Tibial artery (tissue), 4 donors: ENCODE measurements around the gene INPP4A.

Experiments used
- DNase-seq, 2 donors: peaks; one replicate each; pipeline ENCODE4 v3.0.0-alpha.2; 2019
- H3K27ac ChIP-seq, 2 donors: fragments of 200-600 bp; sonication (generic) in 1 of 2; 1 replicate in 1 of 2; 2 replicates in 1 of 2; pipeline ENCODE4 v1.5.1; 2018 to 2019; ENCODE audit warnings: mild to moderate bottlenecking in 1 of 2
- H3K27me3 ChIP-seq, 2 donors: fragments of 200-600 bp; sonication (generic) in 1 of 2; one replicate each; pipeline versions ENCODE4 v1.5.1 to v1.6.0; 2016 to 2019
- H3K36me3 ChIP-seq, 3 donors: fragments of 200-600 bp; sonication (generic) in 2 of 3; one replicate each; pipeline ENCODE4 v1.5.1; 2016 to 2019; ENCODE audit warnings: mild to moderate bottlenecking in 2 of 3
- H3K4me1 ChIP-seq, 4 donors: fragments of 200-600 bp; sonication (generic) in 2 of 4; 1 replicate in 3 of 4; 2 replicates in 1 of 4; pipeline ENCODE4 v1.5.1; 2016 to 2019
- H3K4me3 ChIP-seq, 2 donors: fragments of 200-600 bp; sonication (generic) in 1 of 2; 1 replicate in 1 of 2; 2 replicates in 1 of 2; pipeline ENCODE4 v1.5.1; 2018 to 2019; ENCODE audit warnings: mild to moderate bottlenecking in 2 of 2
- H3K9me3 ChIP-seq, 3 donors: fragments of 200-600 bp; sonication (generic) in 1 of 3; one replicate each; pipeline ENCODE4 v1.5.1; 2016 to 2019
- intact Hi-C: fragments of 100-400 bp; cut with DNase I; formaldehyde crosslinking; loops from one replicate; pipeline ENCODE4 v1.15.0; 2023; ENCODE audit warnings: low total_unique reads
- TF ChIP-seq, protein P1 (sequence below), 2 experiments: fragments of 200-600 bp in 1 of 2; fragments of 450-650 bp in 1 of 2; IDR thresholded peaks; one replicate each; pipeline ENCODE4 v1.5.1; 2017 to 2019; ENCODE audit warnings: antibody characterized with exemption in 2 of 2, mild to moderate bottlenecking in 1 of 2, moderate library complexity in 1 of 2

Gene INPP4A

DNA sequence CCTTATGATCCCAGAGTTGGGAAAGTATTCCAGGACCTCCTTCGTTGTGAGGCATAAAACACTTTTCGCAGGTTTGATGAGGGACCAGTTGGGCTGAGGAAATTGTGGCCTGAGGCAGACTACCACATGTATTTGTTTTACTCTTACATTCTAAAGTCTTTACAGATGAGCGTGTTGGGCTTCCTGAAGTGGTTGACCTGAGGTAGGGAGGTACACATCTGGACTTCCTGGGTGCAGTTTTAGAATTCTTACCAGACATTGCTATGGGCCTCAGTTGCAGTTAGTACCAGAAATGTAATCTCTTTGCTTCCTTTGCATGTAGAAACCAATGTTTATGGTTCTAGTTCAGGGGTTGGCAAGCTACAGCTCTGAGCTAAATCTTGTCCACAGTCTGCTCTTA is 114.9 kb downstream of the INPP4A start:
- no peak overlapping the region for H3K4me3 ChIP-seq
- TF ChIP-seq, protein P1, sequence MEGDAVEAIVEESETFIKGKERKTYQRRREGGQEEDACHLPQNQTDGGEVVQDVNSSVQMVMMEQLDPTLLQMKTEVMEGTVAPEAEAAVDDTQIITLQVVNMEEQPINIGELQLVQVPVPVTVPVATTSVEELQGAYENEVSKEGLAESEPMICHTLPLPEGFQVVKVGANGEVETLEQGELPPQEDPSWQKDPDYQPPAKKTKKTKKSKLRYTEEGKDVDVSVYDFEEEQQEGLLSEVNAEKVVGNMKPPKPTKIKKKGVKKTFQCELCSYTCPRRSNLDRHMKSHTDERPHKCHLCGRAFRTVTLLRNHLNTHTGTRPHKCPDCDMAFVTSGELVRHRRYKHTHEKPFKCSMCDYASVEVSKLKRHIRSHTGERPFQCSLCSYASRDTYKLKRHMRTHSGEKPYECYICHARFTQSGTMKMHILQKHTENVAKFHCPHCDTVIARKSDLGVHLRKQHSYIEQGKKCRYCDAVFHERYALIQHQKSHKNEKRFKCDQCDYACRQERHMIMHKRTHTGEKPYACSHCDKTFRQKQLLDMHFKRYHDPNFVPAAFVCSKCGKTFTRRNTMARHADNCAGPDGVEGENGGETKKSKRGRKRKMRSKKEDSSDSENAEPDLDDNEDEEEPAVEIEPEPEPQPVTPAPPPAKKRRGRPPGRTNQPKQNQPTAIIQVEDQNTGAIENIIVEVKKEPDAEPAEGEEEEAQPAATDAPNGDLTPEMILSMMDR (IDR thresholded peaks at IDR 0.05), result no peak
- H3K9me3 ChIP-seq, result no peaks in the 10 kb centered on the region
- intact Hi-C loops, result no loop called here
- H3K27ac ChIP-seq, result peak overlapping the region in 1 of 2 donors; percentile 83
- no peak for DNase-seq
- peaks cover 0 to 47% (median 20%) of the 10 kb centered on the region in 4 donors for H3K4me1 ChIP-seq
- no peaks in the 10 kb centered on the region for H3K27me3 ChIP-seq
- peaks cover 20 to 50% (median 28%) of the 10 kb centered on the region in 3 donors for H3K36me3 ChIP-seq

DNA sequence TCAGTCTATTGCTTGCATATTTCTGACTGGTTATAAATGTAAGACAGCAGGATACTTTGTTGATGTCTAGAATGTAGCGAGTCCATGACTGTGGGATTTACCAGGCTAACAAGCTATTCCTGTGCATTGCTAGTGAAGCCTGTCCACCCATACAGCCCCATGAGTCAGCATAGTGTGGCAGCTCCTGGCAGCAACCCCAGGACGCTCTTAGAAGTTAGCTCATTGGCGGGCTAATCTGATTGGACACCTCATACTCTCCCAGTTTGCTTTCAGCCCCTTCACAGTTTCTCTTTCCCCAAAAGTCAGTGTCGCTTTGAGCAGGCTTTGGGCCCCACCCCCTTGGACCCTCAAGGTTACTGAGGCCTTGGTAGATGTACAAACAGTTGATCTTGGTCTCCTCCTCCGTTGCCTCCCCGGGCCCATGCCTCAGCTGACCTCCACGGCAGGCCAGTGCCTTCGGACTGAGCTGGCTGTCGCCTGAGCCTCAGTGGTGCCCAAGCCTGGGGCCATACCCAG is 115.7 kb downstream of the INPP4A start:
- intact Hi-C loops, result loop anchor here (5.0 kb wide), 1 partner anchor 47 kb away; the partner anchor contains the start of genes COA5 and UNC50
- Histone ChIP-seq H3K4me3 (peak overlapping the region; percentile 14 to 17), H3K9me3 (no peaks in the 10 kb centered on the region), H3K27ac (peak overlapping the region; percentile 83 to 86), H3K4me1 (peaks cover 0 to 47% (median 20%) of the 10 kb centered on the region in 4 donors), H3K27me3 (no peaks in the 10 kb centered on the region), H3K36me3 (peaks cover 13 to 50% (median 27%) of the 10 kb centered on the region in 3 donors)
- peak; percentile 35 to 85 for DNase-seq
- TF ChIP-seq, protein P1 (IDR thresholded peaks at IDR 0.05), result no peak

DNA sequence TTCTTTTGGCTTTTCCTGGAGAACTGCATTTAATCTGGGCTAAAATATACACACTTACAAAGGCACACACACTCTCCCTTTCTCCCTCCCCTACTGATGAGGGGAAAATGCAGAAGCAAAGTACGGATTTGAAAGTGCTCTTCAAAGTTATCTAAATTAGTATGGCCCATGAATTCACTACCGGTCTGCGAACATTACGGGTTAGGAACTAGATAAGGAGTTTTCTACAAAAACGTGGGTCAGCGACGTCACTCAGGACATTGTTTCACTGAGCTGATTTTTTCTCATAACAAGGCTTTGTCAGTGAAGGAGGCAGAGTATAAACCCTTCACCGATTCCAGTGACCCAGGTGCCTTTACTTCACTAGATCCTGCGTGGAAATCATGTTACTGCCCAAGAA is 116.4 kb downstream of the INPP4A start:
- H3K27me3 ChIP-seq, result no peaks in the 10 kb centered on the region
- H3K36me3 ChIP-seq, result peaks cover 6 to 50% (median 27%) of the 10 kb centered on the region in 3 donors
- H3K9me3 ChIP-seq, result no peaks in the 10 kb centered on the region
- intact Hi-C loops, result loop anchor here (5.0 kb wide), 1 partner anchor 46 kb away; the partner anchor contains the start of genes COA5 and UNC50
- H3K4me3 ChIP-seq, result no peak overlapping the region
- DNase-seq, result no peak
- peaks cover 0 to 47% (median 20%) of the 10 kb centered on the region in 4 donors for H3K4me1 ChIP-seq
- H3K27ac ChIP-seq, result peak overlapping the region; percentile 83 to 86
- TF ChIP-seq, protein P1 (IDR thresholded peaks at IDR 0.05), result no peak

DNA sequence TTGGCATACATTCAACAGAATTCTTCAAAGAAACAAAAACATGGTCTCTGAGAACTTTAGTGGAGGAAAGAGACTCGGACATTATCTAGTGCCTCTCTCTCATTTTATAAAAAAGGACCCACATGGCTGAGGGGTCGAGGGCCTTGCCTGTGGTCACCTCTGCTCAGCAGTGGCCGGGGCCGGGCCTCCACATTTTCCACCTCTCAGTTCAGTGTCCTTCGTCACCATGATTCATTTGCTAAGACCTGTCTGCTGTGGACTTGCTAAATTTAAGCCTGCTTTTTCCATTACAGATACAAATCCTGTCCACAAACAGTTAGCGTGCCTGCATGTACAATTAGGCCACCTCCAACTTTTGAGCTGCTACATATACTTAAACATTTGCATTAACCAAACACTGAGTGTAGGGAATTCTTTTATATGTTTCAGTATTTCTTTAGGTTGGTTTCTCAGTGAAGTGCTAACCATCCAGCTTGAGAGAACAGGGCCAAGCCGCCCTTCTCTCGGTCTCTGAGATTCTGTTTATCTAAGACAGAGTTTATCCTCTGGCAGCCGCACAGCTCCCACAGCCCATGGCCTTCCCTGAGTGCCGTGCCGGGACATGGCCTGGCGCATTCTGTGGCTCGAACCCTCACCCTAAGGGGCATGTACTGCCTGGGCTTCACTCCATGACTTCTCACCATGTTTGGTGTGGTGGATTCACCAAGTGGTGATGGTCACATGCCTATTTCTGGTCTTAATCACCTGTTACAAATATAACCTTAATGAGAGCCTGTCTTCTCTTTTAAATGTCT is 117.4 kb downstream of the INPP4A start:
- intact Hi-C loops, result loop anchor here (5.0 kb wide), 1 partner anchor 45 kb away; the partner anchor contains the start of genes COA5 and UNC50
- DNase-seq, result peak; percentile 18 to 78
- Histone ChIP-seq H3K4me1 (peaks cover 0 to 47% (median 20%) of the 10 kb centered on the region in 4 donors), H3K9me3 (no peaks in the 10 kb centered on the region), H3K27ac (peak overlapping the region; percentile 83 to 86), H3K27me3 (no peaks in the 10 kb centered on the region), H3K36me3 (peaks cover 9 to 50% (median 33%) of the 10 kb centered on the region in 3 donors), H3K4me3 (no peak overlapping the region)
- TF ChIP-seq, protein P1 (IDR thresholded peaks at IDR 0.05), result no peak

DNA sequence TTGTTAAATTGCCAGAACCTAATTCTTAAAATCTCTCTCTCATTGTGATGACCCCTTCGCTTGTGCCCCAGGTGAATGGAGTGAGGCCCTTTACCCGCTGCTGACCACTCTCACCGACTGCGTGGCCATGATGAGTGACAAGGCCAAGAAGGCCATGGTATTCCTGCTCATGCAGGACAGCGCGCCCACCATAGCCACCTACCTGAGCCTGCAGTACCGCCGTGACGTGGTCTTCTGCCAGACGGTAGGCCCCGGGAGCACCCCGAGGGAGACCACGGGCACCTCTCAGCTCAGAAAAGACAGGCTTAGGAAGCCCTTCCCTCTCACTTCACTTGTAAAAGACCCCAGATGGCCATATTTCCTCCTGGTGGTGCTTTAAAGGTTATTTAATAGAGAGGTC is 118.7 kb downstream of the INPP4A start:
- TF ChIP-seq, protein P1 (IDR thresholded peaks at IDR 0.05), result no peak
- peak; percentile 13 to 54 for DNase-seq
- no peaks in the 10 kb centered on the region for H3K27me3 ChIP-seq
- peak overlapping the region; percentile 83 to 86 for H3K27ac ChIP-seq
- H3K4me1 ChIP-seq, result peaks cover 0 to 47% (median 20%) of the 10 kb centered on the region in 4 donors
- H3K36me3 ChIP-seq, result peaks cover 17 to 58% (median 42%) of the 10 kb centered on the region in 3 donors
- H3K4me3 ChIP-seq, result no peak overlapping the region
- intact Hi-C loops, result loop anchor here (5.0 kb wide), 1 partner anchor 44 kb away; the partner anchor contains the start of genes COA5 and UNC50
- no peaks in the 10 kb centered on the region for H3K9me3 ChIP-seq
